T-helper 22 cell (primary cell): ENCODE measurements around the gene RSPO1.

Source experiments
- DNase-seq: peaks from one replicate; pipeline ENCODE4 v3.0.0-alpha.2; 2020; ENCODE audit warnings: low read depth

The RSPO1 gene

GRCh38 chr1:37564892-37565291, 69.8 kb downstream of the RSPO1 start:
- DNase-seq = no peak

DNA sequence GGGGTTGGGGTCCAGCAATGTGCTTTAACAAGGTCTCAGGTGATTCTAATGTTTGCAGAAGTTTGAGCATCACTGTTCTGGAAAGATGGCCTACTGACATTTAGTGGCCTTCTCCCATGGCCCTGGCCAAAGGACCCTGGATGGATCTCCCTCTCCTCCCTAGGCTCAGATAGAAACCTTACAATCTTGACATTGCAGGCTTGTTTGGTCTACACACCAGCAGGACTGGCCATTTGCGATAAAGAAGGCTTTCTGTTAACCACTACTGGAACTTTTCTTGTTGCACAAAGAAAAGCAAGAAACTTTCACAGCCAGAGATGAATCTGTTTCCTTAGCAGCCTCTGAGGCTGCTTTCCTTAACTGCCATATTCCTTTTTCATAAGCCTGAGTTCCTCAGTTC, 71.7 kb downstream of the RSPO1 start:
- DNase-seq = no peak
